ENCODE measurements around the gene LDHAL6B.
"Not testable (repeated sequence)": the region's sequence is repeated elsewhere in the genome, so short reads cannot be mapped to it uniquely, and the experiment has no call there.

The LDHAL6B gene

DNA sequence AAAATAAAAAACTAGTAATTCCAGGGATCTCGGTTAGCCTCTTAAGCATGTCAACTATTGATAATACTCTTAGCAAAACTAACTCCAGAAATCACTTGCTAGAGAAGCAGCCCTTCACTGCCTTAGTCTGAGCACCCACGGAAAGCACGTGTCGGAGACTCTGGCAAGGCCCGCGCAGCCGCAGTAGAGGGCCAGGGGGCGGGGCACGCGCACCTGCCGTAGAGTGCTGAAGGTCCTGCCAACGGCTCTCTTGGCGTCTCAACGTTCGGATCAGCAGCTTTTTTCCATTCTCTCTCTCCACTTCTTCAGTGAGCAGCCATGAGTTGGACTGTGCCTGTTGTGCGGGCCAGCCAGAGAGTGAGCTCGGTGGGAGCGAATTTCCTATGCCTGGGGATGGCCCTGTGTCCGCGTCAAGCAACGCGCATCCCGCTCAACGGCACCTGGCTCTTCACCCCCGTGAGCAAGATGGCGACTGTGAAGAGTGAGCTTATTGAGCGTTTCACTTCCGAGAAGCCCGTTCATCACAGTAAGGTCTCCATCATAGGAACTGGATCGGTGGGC lies at the start of gene LDHAL6B:
LDHAL6B (plus strand) TSS at position 221 of the 561 bp plus-strand sequence; CDS start at position 319, 98 bp downstream.
- no peak for DNase-seq

DNA sequence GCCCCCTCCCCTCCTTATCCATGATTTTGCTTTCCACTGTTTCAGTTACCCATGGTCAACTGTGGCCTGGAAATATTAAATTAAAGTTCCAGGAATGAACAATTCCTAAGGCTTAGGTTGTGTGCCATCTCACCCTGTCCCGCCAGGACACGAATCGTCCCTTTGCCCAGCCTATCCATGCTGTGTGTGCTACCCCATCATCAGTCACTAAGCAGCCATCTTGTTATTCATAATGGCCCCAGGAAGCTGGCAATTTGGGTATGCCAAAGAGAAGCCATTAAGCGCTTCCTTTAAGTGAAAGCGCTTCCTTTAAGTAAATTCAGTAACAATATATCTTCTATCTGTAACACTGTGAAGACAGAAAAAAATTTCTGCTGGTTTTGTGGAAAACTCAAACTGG lies 49.2 kb upstream of the LDHAL6B start:
- no peak for DNase-seq

- no peak for DNase-seq
These were observed 48.6 kb upstream of the LDHAL6B start for GRCh38 chr15:59157840-59158700.

- DNase-seq = peak; percentile 48
These were observed 48.0 kb upstream of the LDHAL6B start for GRCh38 chr15:59158701-59159034.

DNA sequence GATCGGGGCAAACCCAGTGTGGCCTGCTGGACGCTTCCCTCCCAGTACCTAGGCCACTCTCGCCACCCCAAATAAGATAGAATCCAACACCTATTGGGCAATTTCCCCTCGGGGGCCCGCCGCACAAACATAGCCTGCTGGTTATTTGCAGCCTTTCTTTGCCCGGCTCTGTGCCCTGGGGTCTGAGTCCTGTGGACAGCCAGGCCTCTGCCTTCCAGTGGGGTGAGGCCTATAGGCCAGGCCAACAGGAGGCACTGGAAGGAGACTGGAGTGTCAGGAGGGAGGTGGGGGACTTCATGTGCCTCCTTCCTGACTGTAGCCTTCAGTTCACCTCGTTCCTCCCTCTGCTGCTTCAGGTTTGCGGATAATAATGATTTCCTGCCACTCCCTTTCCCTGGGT lies 47.4 kb upstream of the LDHAL6B start:
- no peak for DNase-seq

DNA sequence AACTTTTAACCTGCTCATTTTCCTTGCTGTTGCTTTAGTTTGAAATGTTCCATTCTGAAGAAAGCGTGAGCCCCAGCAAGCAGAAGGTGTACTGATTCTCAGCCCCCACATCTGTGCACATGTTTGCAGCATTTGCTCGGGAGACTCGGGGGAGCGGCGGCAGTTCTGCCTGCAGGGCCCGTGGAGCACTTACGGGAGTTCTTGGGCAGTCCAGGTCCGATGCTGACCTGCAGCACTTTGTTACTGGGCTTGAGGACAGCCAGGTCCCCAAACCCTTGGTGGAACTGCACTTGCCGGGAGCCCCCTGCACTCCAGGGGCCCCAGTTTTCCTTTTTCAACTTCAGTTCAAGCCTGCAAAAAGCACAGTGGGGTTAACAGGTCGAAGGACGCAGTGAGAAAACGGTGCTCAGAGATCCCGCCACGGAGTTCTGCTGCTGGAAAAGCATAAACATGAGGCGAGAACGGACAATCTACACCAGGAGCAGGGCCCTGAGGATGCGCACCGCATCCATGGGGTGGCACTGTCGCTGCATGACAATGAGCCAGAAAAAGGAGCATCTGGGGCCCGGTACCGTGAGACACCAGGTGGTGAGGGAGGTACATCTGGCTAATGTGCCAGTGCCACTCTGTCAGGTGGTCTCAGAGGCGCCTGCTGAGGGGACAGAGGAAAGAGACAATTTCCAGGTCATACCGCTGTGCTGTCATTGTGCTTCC lies 45.6 kb upstream of the LDHAL6B start:
- peak; percentile 47 for DNase-seq

DNA sequence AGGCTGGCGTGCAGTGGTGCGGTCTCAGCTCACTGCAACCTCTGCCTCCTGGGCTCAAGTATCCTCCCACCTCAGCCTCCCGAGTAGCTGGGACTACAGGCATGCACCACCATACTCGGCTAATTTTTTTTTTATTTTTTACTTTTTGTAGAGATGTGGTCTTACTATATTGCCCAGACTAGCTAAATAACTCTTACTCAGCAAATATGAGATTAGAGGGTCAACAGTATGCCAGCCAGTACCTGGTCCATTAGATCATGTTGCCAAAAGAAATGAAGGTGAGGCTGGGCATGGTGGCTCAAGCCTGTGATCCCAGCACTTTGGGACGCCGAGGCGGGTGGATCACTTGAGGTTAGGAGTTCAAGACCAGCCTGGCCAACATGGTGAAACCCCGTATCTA lies 44.6 kb upstream of the LDHAL6B start:
- DNase-seq = not testable (repeated sequence)

DNA sequence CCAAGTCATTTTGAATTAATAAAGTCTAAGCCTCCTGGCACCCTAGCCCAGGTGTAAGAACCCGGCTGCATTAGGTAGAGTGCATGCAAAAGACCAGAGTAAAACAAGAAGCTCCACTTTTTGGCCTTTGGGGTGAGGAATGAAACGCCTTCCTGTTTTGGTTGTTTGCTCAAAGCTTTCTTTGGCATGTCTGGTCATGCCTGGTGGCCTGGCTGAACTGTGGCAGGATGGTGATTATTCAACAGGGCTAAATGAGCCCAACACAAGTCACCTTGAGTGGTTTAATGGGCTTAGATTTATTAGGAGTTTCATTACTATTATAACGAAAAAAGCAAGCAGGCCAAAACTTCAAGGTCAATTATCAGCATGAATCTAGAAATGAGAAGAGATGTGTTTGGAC lies 40.9 kb upstream of the LDHAL6B start:
- no peak for DNase-seq

GRCh38 chr15:59166166-59166565 lies 40.5 kb upstream of the LDHAL6B start:
- no peak for DNase-seq

- no peak for DNase-seq
These were observed 39.9 kb upstream of the LDHAL6B start for GRCh38 chr15:59166601-59167265.

- DNase-seq = no peak
These were observed 38.1 kb upstream of the LDHAL6B start for GRCh38 chr15:59168536-59168935.

DNA sequence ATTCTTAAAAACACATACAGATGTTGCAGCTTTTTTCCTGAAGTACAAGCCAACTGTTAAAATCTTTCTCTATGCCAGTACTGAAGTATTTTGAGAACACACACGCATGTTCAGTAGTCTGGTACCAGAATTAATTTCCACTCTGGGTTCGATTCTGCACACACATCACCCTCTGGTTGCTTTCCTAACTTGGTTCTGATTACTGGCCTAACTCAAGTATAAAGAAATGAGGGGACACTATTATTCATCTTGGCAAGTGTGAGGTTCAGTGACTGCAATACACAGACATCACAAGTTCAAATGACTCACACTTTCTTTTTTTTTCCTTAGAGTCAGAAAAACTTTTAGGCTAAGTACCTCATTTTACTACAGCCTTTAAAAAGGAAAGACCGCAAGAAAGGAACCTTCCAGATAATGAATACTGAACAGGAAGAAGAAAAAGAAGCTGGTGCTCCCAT lies 37.4 kb upstream of the LDHAL6B start:
- DNase-seq = no peak

GRCh38 chr15:59170295-59171066 lies 36.2 kb upstream of the LDHAL6B start:
- no peak for DNase-seq

DNA sequence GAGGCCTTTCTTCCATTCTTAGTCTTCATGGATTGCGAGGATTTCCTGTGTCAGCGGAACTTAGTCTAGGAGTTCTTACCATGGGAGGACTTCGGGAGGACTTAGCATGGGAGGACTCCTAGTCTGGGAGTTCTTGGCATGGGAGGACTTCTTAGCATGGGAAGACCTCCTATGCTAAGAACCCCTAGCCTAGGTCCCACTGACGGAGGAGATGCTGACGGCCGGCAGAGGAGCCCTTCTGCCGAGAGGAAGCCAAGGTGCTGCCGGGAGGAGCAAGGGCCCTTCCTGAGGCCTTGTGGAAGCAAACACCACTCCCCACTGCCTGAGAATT lies 35.6 kb upstream of the LDHAL6B start:
- no peak for DNase-seq

DNA sequence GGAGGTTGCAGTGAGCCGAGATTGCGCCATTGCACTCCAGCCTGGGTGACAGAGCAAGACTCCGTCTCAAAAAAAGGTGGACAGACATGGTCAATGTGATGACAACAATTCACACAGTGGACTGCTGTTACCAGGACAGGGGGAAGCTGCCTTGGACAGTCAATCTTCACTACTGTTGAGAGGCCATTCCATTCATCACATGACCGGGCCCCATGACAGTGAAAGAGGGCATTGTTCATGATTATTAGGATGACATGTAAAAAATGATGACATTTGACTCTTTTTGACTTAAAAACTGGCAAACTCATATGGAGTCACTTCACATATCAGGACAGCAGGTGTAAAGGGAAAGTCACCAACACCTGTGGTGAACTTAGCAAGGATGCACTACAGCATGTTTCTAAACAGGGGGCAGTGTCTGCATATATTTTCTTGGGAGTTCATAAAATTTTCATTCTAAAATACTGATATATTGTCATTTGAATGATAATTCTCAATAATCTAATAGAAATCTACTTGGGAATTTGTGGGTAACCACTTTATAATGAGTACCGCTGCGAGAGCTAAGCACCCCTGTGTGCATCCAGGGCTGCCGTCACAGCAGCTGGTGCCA lies 34.2 kb upstream of the LDHAL6B start:
- no peak for DNase-seq

GRCh38 chr15:59173194-59173593 lies 33.4 kb upstream of the LDHAL6B start:
- DNase-seq = no peak

DNA sequence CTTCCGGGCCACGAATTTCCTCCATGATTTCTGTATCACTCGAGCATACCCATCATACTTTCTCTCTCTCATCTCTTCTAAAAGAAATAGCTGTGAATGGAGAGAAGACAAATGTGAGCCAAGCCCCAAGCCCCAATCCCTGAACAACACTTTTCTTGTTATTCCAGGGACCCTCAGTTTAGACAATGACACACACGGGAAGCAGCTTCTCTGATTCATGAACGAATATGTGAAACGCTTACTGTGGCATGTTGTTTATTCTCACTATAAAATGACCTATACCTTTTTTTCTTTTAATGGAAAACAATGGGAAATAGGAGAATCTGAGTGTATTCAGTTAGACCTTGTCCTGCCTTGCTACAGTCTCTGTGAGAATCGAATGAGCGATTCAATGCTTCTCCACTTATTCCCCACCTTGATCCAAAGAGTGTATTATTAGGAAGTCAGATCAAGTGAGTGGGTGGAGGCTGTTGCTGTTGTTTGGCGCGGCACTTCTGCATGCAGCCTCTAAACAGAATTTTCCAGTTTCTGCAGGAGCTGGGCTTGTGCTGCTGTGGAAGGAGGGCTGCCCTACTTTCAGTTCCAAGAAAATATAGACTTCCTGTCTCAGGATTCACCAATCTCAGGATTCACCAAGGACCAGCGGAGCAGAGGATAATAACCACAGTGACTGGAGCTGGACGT lies 32.4 kb upstream of the LDHAL6B start:
- no peak for DNase-seq

GRCh38 chr15:59174835-59175831 lies 31.5 kb upstream of the LDHAL6B start:
- peak; percentile 51 for DNase-seq

- no peak for DNase-seq
These were observed 29.9 kb upstream of the LDHAL6B start for GRCh38 chr15:59176653-59177316.

DNA sequence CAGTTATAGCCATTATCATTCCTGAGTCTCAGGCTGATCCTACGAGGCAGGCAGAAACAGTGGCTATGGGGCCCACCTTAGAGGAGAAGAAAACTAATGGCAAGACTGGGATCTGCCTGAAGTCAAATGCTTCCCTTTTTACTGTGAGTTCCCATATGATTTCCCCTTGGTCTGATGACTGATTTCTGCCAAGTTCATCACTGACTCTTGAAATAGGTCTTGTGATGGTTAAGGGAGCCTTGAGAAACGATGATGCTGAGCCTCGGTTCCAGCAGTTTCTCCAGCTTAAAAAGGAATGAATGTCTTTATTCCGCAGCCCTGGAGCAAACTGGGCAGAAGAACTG lies 29.4 kb upstream of the LDHAL6B start:
- no peak for DNase-seq
